A673 (cell line): Measurements from ENCODE around the gene DKKL1. TPM values are rescaled to one million over a fixed set of nuclear protein-coding genes. Genes with fewer than 3 reads are reported as not detected.

Experiments used
- BruUV-seq: library from RNA; stranded (reverse); fragments of 400-500 nt; replicated peaks from 2 replicates; lab custom pipeline; 2021; lab: Mats Ljungman, UMichigan
- CTCF ChIA-PET: fragments of 300-600 bp; sonication (Branson Sonifier 250); formaldehyde crosslinking; loops from one replicate; lab custom pipeline; 2022; ENCODE audit warnings: antibody characterized with exemption; lab: Charles Lee
- POLR2A ChIA-PET: fragments of 300-600 bp; sonication (Branson Sonifier 250); formaldehyde crosslinking; loops from one replicate; lab custom pipeline; 2022; ENCODE audit warnings: antibody characterized with exemption; ENCODE audit not compliant: low non-redundant PET; lab: Charles Lee
- DNase-seq: peaks from one replicate; pipeline ENCODE4 v3.0.0-alpha.2; 2015; ENCODE audit warnings: low spot score
- H3K27ac ChIP-seq: fragments of 200-600 bp; sonication (generic); 2 replicates; pipeline ENCODE4 v1.5.1; 2016; ENCODE audit warnings: mixed run types, low read depth, mild to moderate bottlenecking, mixed read lengths, antibody characterized with exemption, low read length; ENCODE audit not compliant: poor library complexity, severe bottlenecking
- H3K27me3 ChIP-seq: fragments of 200-600 bp; sonication (generic); replicated peaks from 2 replicates; pipeline ENCODE4 v1.6.1; 2017; ENCODE audit warnings: mixed run types, low read depth, mild to moderate bottlenecking, mixed read lengths, antibody characterized with exemption, low read length; ENCODE audit not compliant: insufficient read depth, poor library complexity
- H3K36me3 ChIP-seq: fragments of 200-600 bp; sonication (generic); 2 replicates; pipeline ENCODE4 v1.6.1; 2016; ENCODE audit warnings: mixed run types, mild to moderate bottlenecking, mixed read lengths, antibody characterized with exemption, low read length; ENCODE audit not compliant: insufficient read depth, poor library complexity, severe bottlenecking
- H3K4me1 ChIP-seq: fragments of 200-600 bp; sonication (generic); 2 replicates; pipeline ENCODE4 v1.6.1; 2017; ENCODE audit warnings: mixed run types, mild to moderate bottlenecking, mixed read lengths, antibody characterized with exemption, low read length; ENCODE audit not compliant: insufficient read depth, poor library complexity, severe bottlenecking
- H3K4me3 ChIP-seq: fragments of 200-600 bp; sonication (generic); 2 replicates; pipeline ENCODE4 v1.5.1; 2016; ENCODE audit warnings: low read depth, mixed run types, mild to moderate bottlenecking, mixed read lengths, low read length; ENCODE audit not compliant: poor library complexity, severe bottlenecking
- H3K9me3 ChIP-seq: fragments of 200-600 bp; sonication (generic); 2 replicates; pipeline ENCODE4 v1.6.1; 2016; ENCODE audit warnings: mixed run types, low read depth, mild to moderate bottlenecking, mixed read lengths, antibody characterized with exemption, low read length; ENCODE audit not compliant: poor library complexity, severe bottlenecking
- EZH2 ChIP-seq: fragments of 200-600 bp; sonication (generic); IDR thresholded peaks from 2 replicates; pipeline ENCODE4 v1.6.1; 2017; ENCODE audit warnings: borderline replicate concordance, low read depth, mild to moderate bottlenecking, mixed read lengths, antibody characterized with exemption, low read length; ENCODE audit not compliant: poor library complexity, severe bottlenecking
- intact Hi-C: fragments of 100-400 bp; cut with micrococcal nuclease; formaldehyde crosslinking; loops from one replicate; pipeline ENCODE4 v1.10.0; 2022; ENCODE audit not compliant: unreplicated experiment
- total RNA-seq: library from RNA; stranded (reverse); gene quantifications from 2 replicates; pipeline ENCODE4 v1.2.3, GENCODE V29; 2021
- TF ChIP-seq, protein P1 (sequence below): fragments of 300-800, 200-600 bp; sonication (generic); conservative IDR thresholded peaks from 2 replicates; pipeline ENCODE4 v1.5.1; 2017; ENCODE audit warnings: low read depth, mild to moderate bottlenecking, antibody characterized with exemption, low read length, moderate library complexity, mixed read lengths

DKKL1 gene
- total RNA-seq, 1 experiment from 2014 or later, result 1.2 TPM

DNA sequence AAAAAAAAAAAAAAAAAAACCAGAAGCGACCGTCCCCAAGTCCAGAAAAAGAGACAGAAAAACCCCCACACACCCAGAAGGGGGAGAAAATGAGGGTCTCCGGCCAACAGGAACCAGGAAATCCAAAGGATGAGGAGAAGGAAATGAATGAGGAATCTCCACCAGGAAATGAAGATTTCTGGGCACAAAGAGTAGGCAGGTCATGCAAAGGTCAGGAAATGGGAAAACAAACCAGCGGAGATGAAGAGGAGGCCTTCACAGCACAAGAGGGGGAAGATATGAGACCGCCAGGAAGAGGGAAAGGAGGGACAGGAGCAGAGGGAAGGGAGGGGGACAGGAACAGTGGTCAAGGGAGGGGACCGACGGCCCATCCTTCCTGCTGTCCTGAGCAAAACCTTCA is 7.3 kb upstream of the DKKL1 start:
- CTCF ChIA-PET, result no interaction called here
- intact Hi-C loops, result no loop called here
- peak overlapping the region; percentile 40 for H3K27ac ChIP-seq
- no peaks in the 10 kb centered on the region for H3K9me3 ChIP-seq
- POLR2A ChIA-PET, result no interaction called here
- H3K27me3 ChIP-seq, result no peaks in the 10 kb centered on the region
- no peak for DNase-seq
- H3K4me1 ChIP-seq, result peaks cover 16% of the 10 kb centered on the region
- no peak overlapping the region for H3K4me3 ChIP-seq
- BruUV-seq, result no TSS peak
- TF ChIP-seq, protein P1, sequence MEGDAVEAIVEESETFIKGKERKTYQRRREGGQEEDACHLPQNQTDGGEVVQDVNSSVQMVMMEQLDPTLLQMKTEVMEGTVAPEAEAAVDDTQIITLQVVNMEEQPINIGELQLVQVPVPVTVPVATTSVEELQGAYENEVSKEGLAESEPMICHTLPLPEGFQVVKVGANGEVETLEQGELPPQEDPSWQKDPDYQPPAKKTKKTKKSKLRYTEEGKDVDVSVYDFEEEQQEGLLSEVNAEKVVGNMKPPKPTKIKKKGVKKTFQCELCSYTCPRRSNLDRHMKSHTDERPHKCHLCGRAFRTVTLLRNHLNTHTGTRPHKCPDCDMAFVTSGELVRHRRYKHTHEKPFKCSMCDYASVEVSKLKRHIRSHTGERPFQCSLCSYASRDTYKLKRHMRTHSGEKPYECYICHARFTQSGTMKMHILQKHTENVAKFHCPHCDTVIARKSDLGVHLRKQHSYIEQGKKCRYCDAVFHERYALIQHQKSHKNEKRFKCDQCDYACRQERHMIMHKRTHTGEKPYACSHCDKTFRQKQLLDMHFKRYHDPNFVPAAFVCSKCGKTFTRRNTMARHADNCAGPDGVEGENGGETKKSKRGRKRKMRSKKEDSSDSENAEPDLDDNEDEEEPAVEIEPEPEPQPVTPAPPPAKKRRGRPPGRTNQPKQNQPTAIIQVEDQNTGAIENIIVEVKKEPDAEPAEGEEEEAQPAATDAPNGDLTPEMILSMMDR, result no peak
- no peak for TF ChIP-seq EZH2
- H3K36me3 ChIP-seq, result peaks cover 61% of the 10 kb centered on the region

DNA sequence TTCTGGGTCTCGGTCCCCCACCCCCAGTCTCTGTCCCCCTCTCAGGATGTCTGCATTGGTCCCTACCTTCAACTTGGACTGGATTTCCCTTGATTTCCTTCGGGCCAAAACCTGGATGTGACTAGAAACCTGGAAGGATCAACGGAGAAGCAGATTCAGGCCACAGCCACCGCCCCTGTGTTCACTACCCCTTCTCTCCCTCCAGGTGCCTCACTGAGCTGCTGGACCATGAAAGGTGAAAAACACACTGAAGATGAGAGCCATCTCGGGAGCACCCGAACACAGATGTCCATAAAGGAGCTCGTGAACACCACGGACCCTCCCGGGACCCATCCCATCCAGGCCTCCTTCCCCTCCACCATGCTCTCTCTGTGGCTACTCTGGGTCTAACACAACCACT is 6.5 kb upstream of the DKKL1 start:
- CTCF ChIA-PET, result no interaction called here
- BruUV-seq, result no TSS peak
- peaks cover 16% of the 10 kb centered on the region for H3K4me1 ChIP-seq
- no peak overlapping the region for H3K27ac ChIP-seq
- H3K4me3 ChIP-seq, result no peak overlapping the region
- no peak for TF ChIP-seq EZH2
- TF ChIP-seq, protein P1, result no peak
- no peaks in the 10 kb centered on the region for H3K27me3 ChIP-seq
- intact Hi-C loops, result no loop called here
- H3K9me3 ChIP-seq, result no peaks in the 10 kb centered on the region
- peaks cover 56% of the 10 kb centered on the region for H3K36me3 ChIP-seq
- no peak for DNase-seq
- POLR2A ChIA-PET, result no interaction called here

DNA sequence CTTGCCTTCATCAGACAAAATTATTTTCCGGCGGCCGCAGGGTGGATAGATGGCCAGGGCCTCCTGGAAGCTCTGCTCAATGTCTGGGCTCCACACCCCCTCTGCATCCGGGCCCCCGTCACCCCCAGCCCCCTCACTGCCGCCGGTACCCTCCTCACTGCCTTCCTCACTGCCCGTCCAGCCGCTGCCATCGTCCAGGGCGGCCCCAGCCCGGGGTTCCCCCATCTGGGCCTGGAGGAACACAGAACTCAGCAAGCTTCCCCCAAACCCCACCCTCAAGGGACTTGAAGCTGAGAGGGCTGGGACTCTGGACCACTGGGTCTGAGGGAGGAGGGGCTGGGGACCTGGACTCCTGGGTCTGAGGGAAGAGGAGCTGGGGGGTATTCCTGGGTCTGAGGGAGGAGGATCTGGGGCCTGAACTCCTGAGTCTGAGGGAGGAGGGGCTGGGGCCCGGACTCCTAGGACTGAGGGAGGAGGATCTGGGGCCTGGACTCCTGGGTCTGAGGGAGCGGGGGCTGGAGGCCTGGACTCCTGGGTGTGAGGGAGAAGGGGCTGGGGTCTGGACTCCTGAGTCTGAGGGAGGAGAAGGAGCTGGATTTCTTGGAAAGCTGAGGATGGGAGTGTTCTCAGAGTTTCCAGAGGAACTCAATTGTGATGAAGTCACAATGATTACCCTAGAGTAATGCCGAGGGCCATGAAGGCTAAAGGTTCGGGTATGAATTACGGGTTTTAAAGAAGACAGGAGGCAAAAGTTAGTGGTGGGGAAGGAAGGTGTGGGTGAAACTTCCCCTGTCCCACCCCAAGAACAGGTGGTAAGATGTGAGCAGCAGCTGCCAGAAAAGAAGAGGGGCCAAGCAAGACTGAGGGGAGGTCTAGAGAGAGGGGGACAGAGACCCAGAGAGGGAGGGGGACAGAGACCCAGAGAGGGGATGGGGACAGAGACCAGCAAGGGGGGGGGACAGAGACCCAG is 3.5 kb upstream of the DKKL1 start:
- ChIA-PET CTCF (no interaction called here), POLR2A (no interaction called here)
- no peak for DNase-seq
- peaks cover 36% of the 10 kb centered on the region for H3K36me3 ChIP-seq
- no peak for TF ChIP-seq EZH2
- TF ChIP-seq, protein P1, result no peak
- H3K27ac ChIP-seq, result peak overlapping the region; percentile 98
- H3K4me1 ChIP-seq, result peaks cover 21% of the 10 kb centered on the region
- no peaks in the 10 kb centered on the region for H3K9me3 ChIP-seq
- BruUV-seq, result TSS peak; percentile 44
- no peaks in the 10 kb centered on the region for H3K27me3 ChIP-seq
- peak overlapping the region; percentile 84 for H3K4me3 ChIP-seq
- intact Hi-C loops, result no loop called here
